Suppressor macrophage treated with lipopolysaccharide for 4 hours (primary cell): ENCODE measurements around the gene PLK2.
A peak's percentile ranks its signal among the peaks of the same experiment; 100 is the strongest.

Experiments used
- DNase-seq: peaks from one replicate; pipeline ENCODE4 v3.0.0-alpha.2; 2020

The PLK2 gene

DNA sequence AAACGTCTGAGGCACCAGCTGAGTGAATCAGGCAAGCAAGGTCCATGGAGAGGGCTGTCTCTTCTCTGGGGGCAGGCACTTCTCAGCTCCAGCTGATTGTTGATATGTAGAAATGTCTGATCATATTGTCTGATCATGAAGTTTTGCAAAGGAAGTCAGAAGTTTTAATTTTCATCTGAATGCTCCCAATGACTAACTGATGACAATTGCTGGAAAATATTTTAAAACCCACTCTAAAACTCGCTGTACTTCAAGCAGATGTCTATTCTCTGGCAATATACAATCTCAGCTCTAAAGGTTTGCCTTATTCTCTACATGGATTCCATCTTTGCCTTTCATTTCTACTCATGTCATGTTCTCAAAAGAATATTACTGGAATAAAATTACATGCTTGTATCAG, 12.7 kb downstream of the PLK2 start:
- DNase-seq: no peak

DNA sequence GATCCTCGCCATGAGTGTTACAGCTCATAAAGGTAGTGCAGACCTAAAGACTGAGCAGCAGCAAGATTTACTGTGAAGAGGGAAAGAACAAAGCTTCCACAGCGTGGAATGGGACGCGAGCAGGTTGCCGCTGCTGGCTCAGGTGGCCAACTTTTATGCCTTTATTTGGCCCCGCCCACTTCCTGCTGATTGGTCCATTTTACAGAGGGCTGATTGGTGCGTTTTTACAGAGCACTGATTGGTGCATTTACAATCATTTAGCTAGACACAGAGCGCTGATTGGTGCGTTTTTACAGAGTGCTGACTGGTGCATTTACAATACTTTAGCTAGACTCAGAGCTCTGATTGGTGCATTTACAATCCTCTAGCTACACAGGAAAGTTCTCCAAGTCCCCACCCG, 13.9 kb downstream of the PLK2 start:
- DNase-seq: no peak

DNA sequence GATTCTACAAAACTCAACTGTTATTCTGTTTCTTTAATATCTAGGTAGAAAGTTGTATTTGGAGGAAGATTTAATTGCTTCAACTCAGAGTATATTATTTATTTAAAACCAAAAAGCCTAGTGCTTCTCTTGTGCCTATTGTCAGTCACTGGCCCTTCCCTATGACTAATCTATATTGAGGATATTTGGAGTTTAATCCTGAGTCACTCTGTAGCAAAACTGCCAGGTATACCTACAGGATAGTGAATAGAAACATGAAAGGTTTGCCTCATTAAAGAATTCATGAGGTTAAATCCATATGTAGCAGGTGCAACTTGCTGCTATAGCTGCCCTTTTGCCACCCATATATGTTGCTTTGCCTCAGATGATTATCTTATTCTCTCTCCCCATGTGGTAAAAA, 15.1 kb downstream of the PLK2 start:
- DNase-seq: no peak

DNA sequence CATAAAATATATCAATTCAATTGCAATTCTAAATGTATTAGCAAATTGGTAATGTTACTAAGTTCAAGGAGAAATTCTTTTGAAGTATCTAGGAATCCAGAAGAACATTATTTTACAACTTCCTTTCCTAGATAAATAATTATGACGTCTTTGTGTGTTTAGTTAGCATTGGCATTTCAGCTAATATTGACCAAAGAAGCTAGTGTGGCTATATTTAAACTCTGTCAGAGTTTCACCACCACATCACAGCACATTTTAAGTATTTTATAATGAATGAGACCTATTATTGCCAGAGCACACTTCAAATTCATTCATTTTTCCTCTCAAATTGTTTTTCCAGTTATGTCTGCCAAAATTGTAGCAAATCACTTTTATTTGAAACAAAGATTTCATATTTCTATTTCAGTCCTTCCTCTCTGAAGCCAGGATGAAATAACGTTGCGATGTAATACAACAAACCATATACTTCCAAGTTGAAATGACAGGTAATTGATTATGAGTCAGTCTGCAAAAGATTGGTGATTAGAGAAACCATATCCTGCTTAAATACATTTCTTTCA, 18.9 kb downstream of the PLK2 start:
- DNase-seq: no peak

DNA sequence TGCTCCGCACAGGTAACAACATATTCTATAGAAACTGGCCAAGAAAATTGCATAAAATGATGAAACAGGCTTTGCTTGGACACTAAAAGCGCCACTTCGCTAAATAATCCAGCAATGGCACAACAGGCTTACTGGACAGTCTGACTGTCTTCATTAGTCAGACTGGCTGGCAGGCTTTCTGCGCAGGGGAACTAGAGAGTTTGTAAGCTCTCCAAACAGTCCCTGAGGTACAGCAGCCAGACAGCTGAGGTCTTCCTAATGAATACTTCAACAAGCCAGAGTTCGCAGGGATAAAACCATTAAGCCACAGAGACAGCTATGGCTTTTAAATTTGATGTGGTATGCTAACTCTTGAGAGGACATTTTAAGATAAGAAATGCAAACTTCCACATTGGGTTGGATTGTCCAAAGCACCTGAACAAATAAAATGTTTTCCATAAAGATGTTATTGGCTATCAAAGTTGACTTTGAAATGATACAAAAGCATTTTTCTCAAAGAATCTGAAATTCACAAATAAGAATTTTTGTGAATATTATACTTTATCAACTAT, 20.7 kb downstream of the PLK2 start:
- DNase-seq: no peak

DNA sequence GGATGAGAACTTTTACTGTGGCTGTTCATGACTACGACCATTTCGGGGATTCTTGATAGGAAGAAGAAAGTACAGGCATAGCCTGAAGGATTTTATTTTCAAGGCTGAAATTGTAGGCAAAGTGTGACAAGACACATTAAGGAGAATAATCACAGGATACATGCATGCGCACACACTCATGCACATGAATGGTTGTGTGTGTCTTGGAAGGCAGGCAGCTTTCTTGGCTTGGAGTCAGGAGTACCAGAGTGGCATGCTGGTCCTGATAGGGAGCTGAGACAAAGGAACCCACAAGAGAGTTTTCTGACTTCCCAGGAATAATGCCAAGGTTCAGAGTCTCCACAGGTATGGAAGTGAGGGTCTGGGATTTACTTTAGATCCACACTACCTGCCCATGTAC, 22.2 kb downstream of the PLK2 start:
- DNase-seq: no peak

DNA sequence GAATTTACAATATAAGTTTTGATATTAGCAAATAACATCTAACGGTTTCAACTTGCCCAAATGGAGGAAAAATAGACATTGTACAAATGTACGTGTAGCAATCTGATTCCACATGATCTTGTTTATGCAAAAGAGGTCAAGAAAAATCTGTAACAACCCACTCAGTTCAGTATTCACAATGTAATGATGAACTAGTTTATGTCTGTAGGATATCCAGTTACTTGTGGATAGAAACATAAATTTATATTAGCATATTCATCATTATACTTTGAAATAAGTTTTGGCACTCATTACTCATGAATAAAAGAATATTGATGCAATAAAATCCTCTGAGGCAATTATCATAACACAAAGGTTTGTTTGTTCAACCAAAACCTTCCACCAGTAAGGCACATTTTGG, 28.1 kb downstream of the PLK2 start:
- no peak for DNase-seq

DNA sequence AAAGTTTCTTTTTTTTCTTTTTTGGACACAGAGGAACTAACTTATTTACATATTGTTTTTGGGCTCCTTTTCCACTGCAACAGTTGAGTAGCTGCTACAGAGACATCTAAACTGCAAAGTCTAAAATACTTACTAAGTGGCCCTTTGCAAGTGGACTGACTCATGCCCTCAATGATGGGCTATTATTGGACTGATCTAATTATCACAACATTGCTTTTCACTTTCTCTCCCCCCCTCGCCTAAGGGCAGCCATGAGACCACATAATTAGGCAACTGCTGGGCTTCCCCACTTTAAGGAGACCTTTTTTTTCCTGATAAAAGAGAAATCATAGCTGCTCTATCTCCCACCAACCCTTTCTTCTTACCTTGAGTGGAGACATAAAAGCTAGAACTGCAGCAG, 47.0 kb downstream of the PLK2 start:
- peak; percentile 42 for DNase-seq

DNA sequence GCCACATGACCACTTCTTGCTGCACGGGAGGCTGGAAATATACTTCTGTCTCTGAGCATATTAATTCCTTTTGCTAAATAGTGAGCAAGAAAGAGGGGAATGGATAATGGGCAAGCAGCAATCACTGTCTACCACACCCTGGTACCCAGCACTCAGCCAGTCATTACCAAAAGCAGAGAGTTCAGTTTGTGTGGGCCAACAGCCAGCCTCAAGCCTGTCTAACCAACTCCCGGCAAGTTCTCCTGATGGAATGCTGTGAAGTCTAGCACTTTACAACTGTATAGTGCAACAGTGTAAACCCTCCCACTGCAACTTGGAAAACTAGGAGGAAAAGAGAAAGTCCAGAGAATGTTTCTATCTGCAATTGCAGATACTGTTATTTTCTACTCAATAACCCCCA, 47.8 kb downstream of the PLK2 start:
- DNase-seq: no peak

DNA sequence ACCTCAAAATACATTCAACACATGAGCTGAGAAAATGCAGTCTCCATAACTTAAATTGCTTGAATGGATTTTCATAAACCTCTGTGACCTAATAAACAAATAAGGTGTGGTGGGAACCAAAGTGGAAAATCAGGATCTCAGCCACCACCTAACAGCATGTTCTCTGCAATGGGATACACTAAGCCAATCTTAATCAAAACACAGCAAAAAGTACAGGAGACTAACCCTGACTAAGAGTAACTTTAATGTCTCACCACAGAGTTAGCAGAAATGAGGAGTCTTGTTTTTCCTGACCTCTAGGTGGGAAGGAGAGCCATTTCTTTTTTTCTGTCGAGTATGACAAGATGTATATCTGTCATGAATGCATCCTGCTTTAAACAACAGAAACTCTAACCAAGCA, 48.5 kb downstream of the PLK2 start:
- DNase-seq: no peak

DNA sequence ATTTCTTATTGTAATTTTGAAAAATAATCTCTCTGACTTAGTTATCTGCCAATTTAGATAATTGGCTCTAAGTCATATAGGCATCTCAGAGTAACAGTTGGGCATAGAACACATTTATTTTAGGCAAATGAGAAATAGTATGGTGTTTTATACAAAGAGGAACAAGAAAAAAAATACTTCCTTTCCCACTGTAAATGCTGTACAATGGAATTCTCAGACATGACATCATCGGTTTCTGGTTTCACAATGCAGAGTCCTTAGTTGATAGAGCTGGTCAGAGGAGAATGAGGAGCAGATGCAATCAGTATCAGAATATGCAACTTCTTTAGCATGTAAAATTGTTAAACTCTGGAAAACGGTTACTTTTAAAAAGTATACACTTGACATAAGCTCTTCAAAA, 49.4 kb downstream of the PLK2 start:
- peak; percentile 88 for DNase-seq

DNA sequence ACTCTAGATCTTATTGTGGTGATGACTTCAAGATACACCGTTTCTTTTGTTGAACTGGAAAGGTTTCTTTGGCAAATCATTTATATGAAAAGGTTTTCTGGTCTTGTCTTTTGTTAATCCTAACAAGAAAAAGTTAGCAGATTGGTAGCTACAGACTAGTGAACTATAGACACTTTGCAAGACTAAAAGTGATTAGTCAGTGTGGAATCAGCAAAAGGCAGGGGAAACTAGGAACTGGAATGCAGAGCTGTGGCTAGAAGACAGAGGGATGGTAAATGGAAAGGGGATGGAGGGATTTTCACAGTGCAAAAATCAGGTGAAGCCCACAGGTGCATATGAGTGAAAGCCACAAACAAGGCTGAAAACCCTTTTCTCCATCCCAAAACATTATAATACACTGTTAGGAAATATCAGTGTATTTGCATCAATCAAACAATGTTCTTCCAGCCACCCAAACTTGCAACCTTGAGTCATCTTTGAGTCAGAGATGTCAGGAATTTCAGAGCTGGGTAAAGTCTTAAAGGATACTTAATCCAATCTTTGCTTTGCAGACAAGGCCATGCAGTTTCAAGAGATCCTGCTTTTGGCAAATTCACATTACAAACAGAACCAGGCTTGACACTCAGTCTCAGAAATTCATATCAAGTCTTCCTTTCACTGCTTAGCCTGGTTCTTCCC, 52.7 kb downstream of the PLK2 start:
- DNase-seq: peak; percentile 3

DNA sequence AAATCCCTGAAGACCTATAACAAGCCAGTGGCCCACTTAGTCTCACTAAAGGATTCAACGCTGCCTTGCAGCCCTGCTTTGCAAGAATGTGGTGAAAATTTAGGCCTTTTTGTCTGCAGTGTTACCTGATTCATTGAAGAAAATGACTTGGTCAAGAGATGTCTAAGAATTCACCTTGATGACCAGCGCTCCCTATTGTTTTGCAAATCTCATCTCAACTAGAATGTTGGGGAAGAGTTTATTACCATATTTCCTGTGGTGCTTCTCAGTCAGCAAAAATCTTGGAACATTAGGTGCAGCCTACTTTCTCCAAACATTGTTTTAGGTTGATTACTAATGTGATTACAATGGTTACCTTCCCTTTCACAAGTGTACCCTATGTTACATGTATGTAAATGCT, 53.5 kb downstream of the PLK2 start:
- no peak for DNase-seq

DNA sequence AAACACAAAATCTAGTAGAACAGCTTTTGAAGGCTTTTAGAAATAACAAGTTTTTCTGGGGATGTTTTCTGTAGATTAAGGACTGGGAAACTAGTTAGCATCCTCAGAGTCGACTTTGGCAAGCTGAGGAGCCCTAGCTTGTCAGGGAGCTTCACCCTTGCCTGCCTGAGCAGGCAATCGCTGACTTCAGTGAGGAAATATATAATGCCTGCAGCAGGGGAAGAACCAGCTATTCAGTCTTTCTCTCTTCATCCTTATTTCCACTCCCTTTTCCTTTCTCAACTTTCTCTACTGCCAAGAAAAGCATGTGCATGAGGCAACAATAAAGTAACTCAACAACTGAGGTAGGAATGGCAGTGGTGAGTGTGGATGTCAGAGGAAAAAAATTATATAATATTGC, 54.7 kb downstream of the PLK2 start:
- no peak for DNase-seq

DNA sequence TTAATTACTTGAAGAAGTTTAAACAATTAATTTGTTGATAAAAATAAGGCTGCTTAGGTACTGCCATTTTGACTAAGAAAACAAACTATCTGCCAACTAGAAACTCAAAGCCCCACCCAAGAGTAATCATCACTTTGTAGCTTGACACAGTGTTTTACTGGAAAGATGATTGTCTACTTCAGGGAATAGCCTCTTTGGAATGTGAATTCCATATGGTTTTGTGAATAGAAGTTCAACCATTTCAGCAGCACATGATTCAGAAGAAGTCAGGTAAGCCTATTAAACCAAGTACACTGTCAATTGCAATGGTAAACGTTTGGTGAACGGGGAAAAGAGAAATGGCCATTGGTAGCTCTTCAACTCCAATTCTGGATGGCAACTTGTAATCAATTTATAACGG, 55.2 kb downstream of the PLK2 start:
- no peak for DNase-seq
